Hematopoietic multipotent progenitor cell (in vitro differentiated cells): ENCODE measurements around the gene USP22. TPM values are rescaled to one million over a fixed set of nuclear protein-coding genes. Genes with fewer than 3 reads are reported as not detected.
"Not testable (repeated sequence)": the region's sequence is repeated elsewhere in the genome, so short reads cannot be mapped to it uniquely, and the experiment has no call there.

ENCODE experiments used
- DNase-seq, 3 donors: peaks; one replicate each; pipeline ENCODE4 v3.0.0-alpha.2; 2011 to 2015; ENCODE audit warnings: low read depth in 2 of 3, low spot score in 2 of 3
- total RNA-seq: library from RNA; depleted of rRNA; stranded (reverse); fragments of >200 nt; gene quantifications from one replicate; pipeline ENCODE4 v1.2.3, GENCODE V29; 2012

USP22 gene
- total RNA-seq, 1 donor: 331 TPM

- DNase-seq: not testable (repeated sequence)
Observed at GRCh38 chr17:21053056-21053455, 10.2 kb upstream of the USP22 start.

GRCh38 chr17:21049457-21049856 lies 6.6 kb upstream of the USP22 start:
- DNase-seq: no peak

- no peak for DNase-seq
Observed at GRCh38 chr17:21046216-21046615, 3.4 kb upstream of the USP22 start.

GRCh38 chr17:21044971-21045370 lies 2.2 kb upstream of the USP22 start:
- DNase-seq: no peak

GRCh38 chr17:21043296-21044232 lies 753 bp upstream of the USP22 start:
- peak; percentile 97 to 99 (median 99) for DNase-seq

GRCh38 chr17:21041741-21042457 lies 912 bp downstream of the USP22 start:
- peak in 2 of 3 donors; percentile 67 to 73 for DNase-seq

GRCh38 chr17:21039839-21040575 lies 2.8 kb downstream of the USP22 start:
- peak in 2 of 3 donors; percentile 59 to 82 for DNase-seq

- DNase-seq: no peak
Observed at GRCh38 chr17:21037117-21037803, 5.6 kb downstream of the USP22 start.

- no peak for DNase-seq
Observed at GRCh38 chr17:21036361-21036881, 6.4 kb downstream of the USP22 start.

- no peak for DNase-seq
Observed at GRCh38 chr17:21035406-21035805, 7.4 kb downstream of the USP22 start.

GRCh38 chr17:21034340-21035235 lies 8.2 kb downstream of the USP22 start:
- DNase-seq: peak in 2 of 3 donors; percentile 60 to 63

- DNase-seq: no peak
Observed at GRCh38 chr17:21033350-21033749, 9.5 kb downstream of the USP22 start.

GRCh38 chr17:21031756-21032396 lies 10.9 kb downstream of the USP22 start:
- DNase-seq: no peak

- DNase-seq: no peak
Observed at GRCh38 chr17:21030375-21030774, 12.4 kb downstream of the USP22 start.

GRCh38 chr17:21029515-21029914 lies 13.3 kb downstream of the USP22 start:
- DNase-seq: no peak

GRCh38 chr17:21029036-21029435 lies 13.8 kb downstream of the USP22 start:
- no peak for DNase-seq

- DNase-seq: no peak
Observed at GRCh38 chr17:21028192-21028591, 14.6 kb downstream of the USP22 start.

- DNase-seq: no peak
Observed at GRCh38 chr17:21027031-21027430, 15.8 kb downstream of the USP22 start.

- no peak for DNase-seq
Observed at GRCh38 chr17:21025451-21025850, 17.4 kb downstream of the USP22 start.
